HG02571 (cell line): ENCODE results near the gene OPCML.

Experiments
- ATAC-seq: cut with Tn5 transposase; IDR thresholded peaks from one replicate; pipeline ENCODE4 v1.9.1; 2021; ENCODE audit warnings: mild to moderate bottlenecking, moderate library complexity; ENCODE audit not compliant: unreplicated experiment

Gene OPCML

GRCh38 chr11:133503776-133504175 lies 28.5 kb downstream of the OPCML start:
- ATAC-seq, result no peak

- no peak for ATAC-seq
Measured at GRCh38 chr11:133503236-133503635, 29.1 kb downstream of the OPCML start.

- ATAC-seq, result no peak
Measured at GRCh38 chr11:133501643-133502539, 30.4 kb downstream of the OPCML start.

GRCh38 chr11:133500936-133501335 lies 31.4 kb downstream of the OPCML start:
- ATAC-seq, result no peak

GRCh38 chr11:133500435-133500834 lies 31.9 kb downstream of the OPCML start:
- no peak for ATAC-seq

GRCh38 chr11:133498969-133499368 lies 33.3 kb downstream of the OPCML start:
- ATAC-seq, result no peak

GRCh38 chr11:133497477-133498140 lies 34.7 kb downstream of the OPCML start:
- no peak for ATAC-seq

GRCh38 chr11:133492895-133493294 lies 39.4 kb downstream of the OPCML start:
- ATAC-seq, result no peak

GRCh38 chr11:133491680-133492383 lies 40.5 kb downstream of the OPCML start:
- ATAC-seq, result no peak

GRCh38 chr11:133480722-133481121 lies 51.6 kb downstream of the OPCML start:
- no peak for ATAC-seq

- ATAC-seq, result no peak
Measured at GRCh38 chr11:133479209-133479608, 53.1 kb downstream of the OPCML start.

GRCh38 chr11:133477251-133477625 lies 55.1 kb downstream of the OPCML start:
- no peak for ATAC-seq

- ATAC-seq, result no peak
Measured at GRCh38 chr11:133476570-133477250, 55.6 kb downstream of the OPCML start.

GRCh38 chr11:133474461-133474860 lies 57.8 kb downstream of the OPCML start:
- ATAC-seq, result no peak

- no peak for ATAC-seq
Measured at GRCh38 chr11:133467686-133468085, 64.6 kb downstream of the OPCML start.

GRCh38 chr11:133443206-133443747 lies 89.0 kb downstream of the OPCML start:
- no peak for ATAC-seq

- no peak for ATAC-seq
Measured at GRCh38 chr11:133441964-133442660, 90.2 kb downstream of the OPCML start.

- no peak for ATAC-seq
Measured at GRCh38 chr11:133425992-133426391, 106.3 kb downstream of the OPCML start.

- no peak for ATAC-seq
Measured at GRCh38 chr11:133425245-133425644, 107.1 kb downstream of the OPCML start.

- ATAC-seq, result no peak
Measured at GRCh38 chr11:133418218-133418617, 114.1 kb downstream of the OPCML start.
